ENCODE data around the gene EXOSC5.
"Not testable (repeated sequence)": the region's sequence is repeated elsewhere in the genome, so short reads cannot be mapped to it uniquely, and the experiment has no call there.

Gene EXOSC5

GRCh38 chr19:41364524-41365391 lies 32.4 kb downstream of the EXOSC5 start:
- no peak for DNase-seq

- DNase-seq, result peak; percentile 94
These were observed 33.2 kb downstream of the EXOSC5 start, which contains the start of gene B9D2 for GRCh38 chr19:41363753-41364523. B9D2 (minus strand) TSS chr19:41364149; CDS start chr19:41363519, 630 bp downstream.

GRCh38 chr19:41363371-41363752 lies 33.8 kb downstream of the EXOSC5 start:
- DNase-seq, result no peak

GRCh38 chr19:41362143-41362847 lies 34.9 kb downstream of the EXOSC5 start:
- no peak for DNase-seq

- DNase-seq, result no peak
These were observed 37.4 kb downstream of the EXOSC5 start for GRCh38 chr19:41359741-41360140.

- DNase-seq, result no peak
These were observed 39.4 kb downstream of the EXOSC5 start for GRCh38 chr19:41357746-41358145.

- no peak for DNase-seq
These were observed 40.0 kb downstream of the EXOSC5 start for GRCh38 chr19:41356984-41357739.

GRCh38 chr19:41355802-41356201 lies 41.4 kb downstream of the EXOSC5 start:
- no peak for DNase-seq

- no peak for DNase-seq
These were observed 42.1 kb downstream of the EXOSC5 start for GRCh38 chr19:41355035-41355434.

GRCh38 chr19:41354343-41354953 lies 42.7 kb downstream of the EXOSC5 start:
- no peak for DNase-seq

GRCh38 chr19:41353466-41354342 lies 43.5 kb downstream of the EXOSC5 start, which contains the start of gene TGFB1:
TGFB1 (minus strand) TSS chr19:41353922; CDS start chr19:41353044, 878 bp downstream.
- no peak for DNase-seq

GRCh38 chr19:41352609-41353465 lies 44.3 kb downstream of the EXOSC5 start:
- no peak for DNase-seq

- no peak for DNase-seq
These were observed 44.9 kb downstream of the EXOSC5 start for GRCh38 chr19:41352279-41352608.

- no peak for DNase-seq
These were observed 45.6 kb downstream of the EXOSC5 start for GRCh38 chr19:41351339-41352245.

- no peak for DNase-seq
These were observed 46.3 kb downstream of the EXOSC5 start for GRCh38 chr19:41350735-41351338.

GRCh38 chr19:41346916-41347315 lies 50.2 kb downstream of the EXOSC5 start:
- not testable (repeated sequence) for DNase-seq

- no peak for DNase-seq
These were observed 53.0 kb downstream of the EXOSC5 start for GRCh38 chr19:41344162-41344561.

Data from NCI-H2107 (cell line).